Measurements from ENCODE around the gene TBL3. TPM values are rescaled to one million over a fixed set of nuclear protein-coding genes. Genes with fewer than 3 reads are reported as not detected.

Gene TBL3
- total and polyA plus RNA-seq, 2 of the 8 experiments (the other 6 are each of a cell fraction or from before 2014, with no cell fraction given), result 65.8 to 137 TPM

DNA sequence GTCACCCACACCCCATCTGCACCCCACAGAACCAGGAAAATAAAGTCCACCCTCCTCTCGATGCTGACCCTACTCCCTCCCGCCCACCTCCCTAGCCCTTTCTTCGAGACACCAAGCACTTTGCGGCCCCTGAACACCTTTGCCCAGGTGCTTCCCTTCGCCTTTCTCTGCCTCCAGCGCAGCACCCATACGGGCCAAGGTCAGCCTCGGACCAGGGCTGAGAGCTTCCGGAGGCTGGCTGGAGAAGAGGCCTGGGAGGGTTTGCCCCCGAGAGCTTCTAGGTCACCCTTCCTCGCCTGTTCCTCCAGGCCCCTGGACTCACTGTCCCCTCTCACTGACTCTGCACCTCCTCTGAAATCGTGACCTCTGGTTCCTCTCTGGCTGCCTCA lies 52.2 kb downstream of the TBL3 start:
- Histone ChIP-seq H2BK20ac (ENCODE audit: low read length) (peak overlapping the region; percentile 6; the same call in 1 of the 2 replicates), H2BK120ac (replicated peaks; ENCODE audit: low read depth, low read length) (no peak overlapping the region), H4K8ac (ENCODE audit: extremely low read depth, insufficient read depth, low read length) (no peak overlapping the region), H4K20me1 (replicated peaks in 1 of 2; ENCODE audit: control insufficient read depth in 1 of 2, insufficient read depth in 2 of 2, low read length in 2 of 2) (peaks cover 0 to 9% of the 10 kb centered on the region in 2 experiments), H3K79me2 (ENCODE audit: control insufficient read depth in 1 of 2, insufficient read depth in 2 of 2, low read length in 2 of 2) (no peaks in the 10 kb centered on the region), H3K4me1 (replicated peaks in 1 of 4; ENCODE audit: control insufficient read depth in 3 of 4, insufficient read depth in 4 of 4, low read length in 3 of 4) (peaks cover 0 to 27% (median 13%) of the 10 kb centered on the region in 4 experiments; a peak in 5 of 7 replicates), H3K56ac (replicated peaks; ENCODE audit: insufficient read length, low read depth, low read length) (no peak overlapping the region), H3K9ac (replicated peaks in 1 of 4; ENCODE audit: extremely low read depth in 1 of 4, low read depth in 3 of 4, low read length in 3 of 4) (no peak overlapping the region), H3K23ac (ENCODE audit: insufficient read length) (no peak overlapping the region), H3K36me3 (ENCODE audit: control insufficient read depth in 2 of 4, insufficient read depth in 4 of 4, low read length in 3 of 4) (peaks cover 0 to 5% (median 0%) of the 10 kb centered on the region in 4 experiments; a peak in 1 of 8 replicates), H3K79me1 (ENCODE audit: low read depth, low read length) (no peaks in the 10 kb centered on the region), H3K27ac (ENCODE audit: low read depth, low read length) (no peak overlapping the region), H2AFZ (ENCODE audit: low read length) (no peak overlapping the region), H2BK15ac (ENCODE audit: low read length) (peak overlapping the region; percentile 81; the same call in 1 of the 2 replicates), H3K18ac (ENCODE audit: extremely low read depth, low read length) (peak overlapping the region; percentile 32; the same call in 1 of the 2 replicates), H2BK5ac (ENCODE audit: low read depth, low read length) (peak overlapping the region; percentile 24; the same call in 1 of the 2 replicates), H3K4me3 (ENCODE audit: extremely low read depth in 1 of 4, insufficient read depth in 2 of 4, low read depth in 3 of 4, low read length in 4 of 4) (peak overlapping the region in 1 of 4 experiments; percentile 59; a peak in 2 of 8 replicates), H3K23me2 (ENCODE audit: low read depth, low read length) (peaks cover 15% of the 10 kb centered on the region; the same call in 1 of the 2 replicates), H3K27me3 (replicated peaks in 1 of 4; ENCODE audit: control insufficient read depth in 3 of 4, extremely low read depth in 1 of 4, insufficient read depth in 3 of 4, low read length in 3 of 4) (peaks cover 22 to 56% (median 48%) of the 10 kb centered on the region in 4 experiments), H2AK5ac (ENCODE audit: low read depth, low read length) (peak overlapping the region; percentile 13; the same call in 1 of the 2 replicates), H4K91ac (replicated peaks; ENCODE audit: insufficient read length, low read length) (peak overlapping the region; percentile 70), H3K14ac (ENCODE audit: insufficient read length) (no peak overlapping the region), H4K5ac (ENCODE audit: insufficient read length, low read depth, low read length) (no peak overlapping the region), H3K9me3 (ENCODE audit: insufficient read depth in 2 of 2, low read depth in 1 of 2, low read length in 1 of 2) (no peaks in the 10 kb centered on the region), H3K4ac (replicated peaks; ENCODE audit: insufficient read length, low read depth, low read length) (no peak overlapping the region), H2BK12ac (ENCODE audit: low read depth, low read length) (peak overlapping the region; percentile 80; the same call in 1 of the 2 replicates), H3K4me2 (ENCODE audit: insufficient read depth in 1 of 2, low read depth in 2 of 2, low read length in 2 of 2) (peak overlapping the region; percentile 16 to 76)
- FAIRE-seq, result no peak
- no peak for DNase-seq (ENCODE audit: low read depth in 1 of 2, low spot score in 2 of 2)
- WGBS, 2 experiments (ENCODE audit: extremely low coverage in 1 of 2, insufficient coverage in 1 of 2, insufficient read length in 1 of 2, insufficient replicate concordance in 2 of 2, low coverage in 1 of 2, low lambda C conversion rate in 2 of 2, missing lambda C conversion rate in 1 of 2), result 96% methylated on average over 10 of the region's 12 CpGs; no CpG with 5 or more reads in 1 of the 2 experiments
- POLR2A ChIA-PET (ENCODE audit: partially characterized antibody), result interaction anchor here (0.6 to 1.8 kb wide), 10 partner anchors 16 to 997 kb away, joined by 3 to 6 read pairs (median 3); partner anchors contain the start of gene TRAF7
- CTCF ChIA-PET (ENCODE audit: partially characterized antibody), result interaction anchor here (0.6 to 7.5 kb wide), 13 partner anchors 11 to 400 kb away, joined by 3 to 55 read pairs (median 7); partner anchors contain the start of genes NTHL1, TRAF7 and TSC2
- TF ChIP-seq KDM5A (IDR thresholded peaks at IDR 0.05; ENCODE audit: low read length) (no peak), BACH1 (IDR thresholded peaks at IDR 0.05; ENCODE audit: low read length) (no peak), NRF1 (IDR thresholded peaks at IDR 0.05; ENCODE audit: low read depth, low read length) (no peak), SP1 (IDR thresholded peaks at IDR 0.05; ENCODE audit: low read depth, low read length) (no peak), POLR2A (IDR thresholded peaks at IDR 0.05; ENCODE audit: control extremely low read depth in 1 of 2, low read depth in 2 of 2, low read length in 2 of 2) (no peak), ZNF274 (IDR thresholded peaks at IDR 0.05; ENCODE audit: borderline replicate concordance, extremely low read depth, low read length) (no peak), CBX5 (IDR thresholded peaks at IDR 0.05; ENCODE audit: low read depth, low read length) (no peak), ASH2L (IDR thresholded peaks at IDR 0.05; ENCODE audit: low read length) (no peak), JUN (IDR thresholded peaks at IDR 0.05; ENCODE audit: low read depth, low read length) (no peak), CEBPB (IDR thresholded peaks at IDR 0.05; ENCODE audit: low read depth, low read length) (no peak), SAP30 (IDR thresholded peaks at IDR 0.05; ENCODE audit: insufficient read depth, insufficient replicate concordance, low read length) (no peak)
- TF ChIP-seq, protein P1, sequence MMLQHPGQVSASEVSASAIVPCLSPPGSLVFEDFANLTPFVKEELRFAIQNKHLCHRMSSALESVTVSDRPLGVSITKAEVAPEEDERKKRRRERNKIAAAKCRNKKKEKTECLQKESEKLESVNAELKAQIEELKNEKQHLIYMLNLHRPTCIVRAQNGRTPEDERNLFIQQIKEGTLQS (IDR thresholded peaks at IDR 0.05; ENCODE audit: insufficient read depth, low read depth, low read length), result no peak
- TF ChIP-seq, protein P2, sequence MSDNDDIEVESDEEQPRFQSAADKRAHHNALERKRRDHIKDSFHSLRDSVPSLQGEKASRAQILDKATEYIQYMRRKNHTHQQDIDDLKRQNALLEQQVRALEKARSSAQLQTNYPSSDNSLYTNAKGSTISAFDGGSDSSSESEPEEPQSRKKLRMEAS (IDR thresholded peaks at IDR 0.05), result no peak

Measured in H1 (cell line).